GM18520 (cell line): Measurements from ENCODE around the gene MLC1.

Experiments used
- ATAC-seq: cut with Tn5 transposase; IDR thresholded peaks from one replicate; pipeline ENCODE4 v1.9.1; 2021; ENCODE audit not compliant: unreplicated experiment

Gene MLC1

GRCh38 chr22:50078761-50079160, 6.5 kb downstream of the MLC1 start:
- ATAC-seq = no peak

GRCh38 chr22:50078246-50078645, 7.0 kb downstream of the MLC1 start:
- ATAC-seq = no peak

- ATAC-seq = no peak
These were observed 8.3 kb downstream of the MLC1 start for GRCh38 chr22:50076646-50077535.

GRCh38 chr22:50074551-50075530, 10.4 kb downstream of the MLC1 start:
- no peak for ATAC-seq

- no peak for ATAC-seq
These were observed 11.2 kb downstream of the MLC1 start for GRCh38 chr22:50074056-50074455.

- ATAC-seq = no peak
These were observed 12.3 kb downstream of the MLC1 start for GRCh38 chr22:50072714-50073538.

- no peak for ATAC-seq
These were observed 13.1 kb downstream of the MLC1 start for GRCh38 chr22:50072167-50072555.

- no peak for ATAC-seq
These were observed 13.6 kb downstream of the MLC1 start for GRCh38 chr22:50071432-50072166.

- no peak for ATAC-seq
These were observed 14.9 kb downstream of the MLC1 start for GRCh38 chr22:50070366-50070765.

- ATAC-seq = no peak
These were observed 17.1 kb downstream of the MLC1 start for GRCh38 chr22:50068096-50068495.

- no peak for ATAC-seq
These were observed 18.0 kb downstream of the MLC1 start for GRCh38 chr22:50067244-50067643.

GRCh38 chr22:50064453-50064852, 20.8 kb downstream of the MLC1 start:
- no peak for ATAC-seq

GRCh38 chr22:50063589-50064393, 21.4 kb downstream of the MLC1 start:
- no peak for ATAC-seq

- ATAC-seq = no peak
These were observed 22.6 kb downstream of the MLC1 start for GRCh38 chr22:50062509-50063135.

- ATAC-seq = no peak
These were observed 23.3 kb downstream of the MLC1 start for GRCh38 chr22:50061824-50062355.

GRCh38 chr22:50061141-50061823, 23.9 kb downstream of the MLC1 start:
- no peak for ATAC-seq

- no peak for ATAC-seq
These were observed 24.6 kb downstream of the MLC1 start for GRCh38 chr22:50060441-50061140.
